Activated CD4-positive, CD25-positive, alpha-beta regulatory T cell treated with anti-CD3 and anti-CD28 coated beads, Interleukin-2, amount 50 U/mL, for 16 hours (primary cell): ENCODE data around the gene MEA1.
"Not testable (repeated sequence)": the region's sequence is repeated elsewhere in the genome, so short reads cannot be mapped to it uniquely, and the experiment has no call there.

ENCODE experiments used
- DNase-seq: peaks from one replicate; pipeline ENCODE4 v3.0.0-alpha.2; 2020; ENCODE audit warnings: low read depth, low spot score

The MEA1 gene

DNA sequence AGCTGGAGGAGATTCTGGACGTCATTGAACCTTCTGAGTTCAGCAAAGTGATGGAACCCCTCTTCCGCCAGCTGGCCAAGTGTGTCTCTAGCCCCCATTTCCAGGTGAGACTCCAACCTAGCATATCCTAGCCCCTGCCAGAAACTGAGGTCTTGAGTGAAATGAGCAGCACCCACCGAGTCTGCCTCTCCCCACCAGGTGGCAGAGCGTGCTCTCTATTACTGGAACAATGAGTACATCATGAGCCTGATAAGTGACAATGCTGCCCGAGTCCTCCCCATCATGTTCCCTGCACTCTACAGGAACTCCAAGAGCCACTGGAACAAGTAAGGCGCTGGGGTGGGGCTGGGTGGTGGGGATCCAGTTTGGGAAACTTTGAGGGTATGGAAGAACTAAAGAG is 4.6 kb downstream of the MEA1 start:
- DNase-seq = no peak

DNA sequence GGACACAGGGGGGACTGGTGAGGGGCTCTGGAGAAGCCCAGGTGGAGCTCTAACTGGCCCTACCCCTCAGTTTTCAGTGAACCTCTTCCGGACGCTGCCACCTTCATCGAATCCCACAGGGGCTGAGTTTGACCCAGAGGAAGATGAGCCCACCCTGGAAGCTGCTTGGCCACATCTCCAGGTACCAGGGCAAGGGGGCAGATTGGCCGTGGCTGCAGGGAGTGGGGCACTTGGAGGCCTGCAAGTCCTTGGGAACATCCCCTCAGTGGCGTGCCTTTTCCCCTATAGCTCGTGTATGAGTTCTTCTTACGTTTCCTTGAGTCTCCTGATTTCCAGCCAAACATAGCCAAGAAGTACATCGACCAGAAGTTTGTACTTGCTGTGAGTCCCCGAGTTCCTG is 6.6 kb downstream of the MEA1 start:
- no peak for DNase-seq

DNA sequence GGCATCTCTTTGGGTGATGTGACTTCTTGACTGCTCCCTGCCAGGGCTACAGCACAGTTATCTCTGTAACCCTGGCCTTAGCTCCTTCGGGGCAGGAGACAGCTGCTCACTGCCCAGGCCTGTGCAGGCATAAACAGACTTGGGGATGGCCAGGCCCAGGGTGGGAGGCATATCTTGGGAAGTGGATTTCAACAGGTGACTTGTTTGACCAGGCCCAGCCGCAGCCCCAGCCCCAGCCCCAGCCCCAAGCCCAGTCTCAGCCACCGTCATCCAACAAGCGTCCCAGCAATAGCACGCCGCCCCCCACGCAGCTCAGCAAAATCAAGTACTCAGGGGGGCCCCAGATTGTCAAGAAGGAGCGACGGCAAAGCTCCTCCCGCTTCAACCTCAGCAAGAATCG is 7.5 kb downstream of the MEA1 start:
- DNase-seq = no peak

DNA sequence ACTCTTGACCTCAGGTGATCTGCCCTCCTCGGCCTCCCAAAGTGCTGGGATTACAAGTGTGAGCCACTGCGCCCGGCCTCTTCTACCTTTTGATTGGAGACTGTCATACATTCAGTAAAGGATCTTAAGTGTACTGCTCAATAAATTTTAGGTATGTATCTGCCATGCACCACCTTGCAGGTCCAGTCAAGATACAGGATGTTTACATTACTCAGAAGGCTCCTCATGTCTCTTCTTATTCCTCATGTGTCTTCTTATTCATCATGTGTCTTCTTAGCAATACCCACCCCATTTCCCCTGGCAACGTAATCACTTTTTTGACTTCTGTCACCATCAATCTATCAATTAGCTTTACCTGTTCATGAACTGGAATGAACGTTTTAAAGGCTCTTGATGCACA is 7.9 kb downstream of the MEA1 start:
- DNase-seq = no peak

- no peak for DNase-seq
Observed at GRCh38 chr6:43001843-43002242, 11.9 kb downstream of the MEA1 start.

DNA sequence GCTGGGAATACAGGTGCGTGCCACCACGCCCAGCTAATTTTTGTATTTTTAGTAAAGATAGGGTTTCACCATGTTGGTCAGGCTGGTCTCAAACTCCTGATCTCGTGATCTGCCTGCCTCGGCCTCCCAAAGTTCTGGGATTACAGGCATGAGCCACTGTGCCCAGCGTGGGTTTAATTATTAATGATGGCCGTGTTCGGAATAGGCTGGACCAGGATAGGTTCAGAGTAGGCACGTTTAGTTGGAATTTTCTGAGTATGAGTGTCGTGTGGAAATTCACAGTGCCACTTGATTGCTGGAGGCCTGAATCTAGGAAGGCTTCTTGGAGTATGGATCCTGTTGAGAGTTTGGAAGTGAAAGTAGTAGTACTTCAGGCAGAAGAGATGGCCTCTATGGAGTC is 15.5 kb downstream of the MEA1 start:
- DNase-seq = not testable (repeated sequence)

DNA sequence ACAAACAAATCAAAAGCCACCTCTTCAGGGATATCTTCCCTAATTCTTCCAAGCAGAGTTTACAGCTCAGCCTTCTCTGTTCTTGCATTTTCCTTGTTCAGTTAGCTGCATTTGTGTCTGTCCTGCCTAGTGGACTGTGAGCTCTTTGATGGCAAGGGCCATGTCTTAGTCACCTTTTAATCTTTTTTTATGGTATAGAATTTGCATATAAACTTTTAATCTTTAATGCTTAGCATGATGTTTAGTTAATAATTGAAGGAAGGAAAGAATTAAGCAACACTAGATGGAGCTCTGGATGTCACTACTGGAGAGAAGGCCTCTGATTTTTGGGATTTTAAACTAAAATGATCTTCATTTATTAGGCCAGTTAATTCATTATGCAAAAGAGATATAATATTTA is 17.2 kb downstream of the MEA1 start:
- DNase-seq = no peak

GRCh38 chr6:42993445-42993844 is 20.3 kb downstream of the MEA1 start:
- no peak for DNase-seq

GRCh38 chr6:42989923-42990322 is 23.8 kb downstream of the MEA1 start:
- DNase-seq = no peak

GRCh38 chr6:42988486-42989020 is 25.2 kb downstream of the MEA1 start:
- no peak for DNase-seq

DNA sequence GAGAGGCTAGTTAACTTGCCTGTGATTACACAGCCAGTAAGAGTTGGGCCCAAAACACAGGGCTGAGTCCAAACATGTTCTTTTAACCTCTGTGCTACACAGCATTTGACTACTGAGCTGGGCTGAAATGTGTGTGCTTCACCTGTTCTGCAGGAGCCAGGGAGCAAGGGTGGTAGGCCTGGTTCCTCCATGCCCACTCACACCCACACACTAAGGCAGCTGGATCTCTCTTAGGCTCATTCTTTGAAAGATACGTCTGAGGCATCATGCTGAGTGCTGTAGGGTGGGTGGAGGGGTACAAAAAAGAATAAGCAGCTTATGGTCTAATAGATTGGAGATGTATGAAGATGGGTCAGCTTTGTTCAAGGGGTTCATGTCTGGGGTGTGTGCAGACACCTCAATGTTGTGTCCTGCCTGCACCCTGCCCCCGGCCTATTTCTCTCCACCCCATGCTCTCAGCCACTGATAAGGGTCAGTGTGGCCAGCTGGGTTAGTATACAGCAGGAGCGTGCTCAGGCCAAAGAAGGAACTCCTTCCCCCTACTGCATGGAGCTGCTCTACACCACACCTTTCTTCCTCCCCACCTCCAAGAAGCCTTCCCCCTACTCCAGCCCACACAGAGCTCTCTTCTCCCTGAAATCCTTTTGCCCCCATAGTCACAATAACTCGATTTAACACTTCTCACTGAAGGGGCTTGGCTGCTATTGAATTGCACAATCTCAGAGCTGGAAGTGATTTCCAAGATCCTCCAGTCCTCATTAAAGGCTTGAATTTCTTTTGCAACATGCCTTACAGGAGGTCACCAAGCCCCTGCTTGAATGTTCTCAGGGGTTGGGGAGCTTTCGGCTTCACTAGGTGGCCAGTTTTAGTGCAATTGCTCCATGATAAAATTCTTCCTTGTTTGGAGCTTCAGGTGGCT is 26.0 kb downstream of the MEA1 start:
- no peak for DNase-seq

DNA sequence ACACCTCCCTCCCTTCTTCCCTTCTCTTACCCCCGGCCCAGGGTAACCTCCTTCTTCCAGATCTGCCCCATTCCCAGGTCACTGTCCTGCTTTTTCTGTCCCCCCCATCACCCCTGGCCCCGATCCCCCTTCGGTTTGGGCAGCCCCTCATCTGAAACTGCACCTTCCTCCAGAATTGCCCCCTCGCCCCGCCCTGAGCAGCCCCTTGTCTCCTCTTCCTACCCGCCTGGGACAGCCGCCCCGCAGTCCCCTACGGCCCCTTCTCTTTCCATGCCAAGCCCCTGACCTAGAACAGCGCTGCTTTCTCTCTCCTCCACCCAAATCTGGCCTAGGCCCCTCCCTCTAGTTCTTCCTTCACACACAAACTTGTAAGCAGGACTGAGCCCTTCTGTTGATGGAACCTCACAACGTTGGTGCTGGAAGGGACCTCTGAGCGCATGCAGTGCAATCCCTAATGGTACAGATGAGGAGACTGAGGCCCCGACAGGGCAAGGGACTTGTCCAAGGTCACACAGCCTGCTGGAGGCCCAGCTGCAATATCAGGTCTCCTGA is 28.7 kb downstream of the MEA1 start:
- DNase-seq = no peak

DNA sequence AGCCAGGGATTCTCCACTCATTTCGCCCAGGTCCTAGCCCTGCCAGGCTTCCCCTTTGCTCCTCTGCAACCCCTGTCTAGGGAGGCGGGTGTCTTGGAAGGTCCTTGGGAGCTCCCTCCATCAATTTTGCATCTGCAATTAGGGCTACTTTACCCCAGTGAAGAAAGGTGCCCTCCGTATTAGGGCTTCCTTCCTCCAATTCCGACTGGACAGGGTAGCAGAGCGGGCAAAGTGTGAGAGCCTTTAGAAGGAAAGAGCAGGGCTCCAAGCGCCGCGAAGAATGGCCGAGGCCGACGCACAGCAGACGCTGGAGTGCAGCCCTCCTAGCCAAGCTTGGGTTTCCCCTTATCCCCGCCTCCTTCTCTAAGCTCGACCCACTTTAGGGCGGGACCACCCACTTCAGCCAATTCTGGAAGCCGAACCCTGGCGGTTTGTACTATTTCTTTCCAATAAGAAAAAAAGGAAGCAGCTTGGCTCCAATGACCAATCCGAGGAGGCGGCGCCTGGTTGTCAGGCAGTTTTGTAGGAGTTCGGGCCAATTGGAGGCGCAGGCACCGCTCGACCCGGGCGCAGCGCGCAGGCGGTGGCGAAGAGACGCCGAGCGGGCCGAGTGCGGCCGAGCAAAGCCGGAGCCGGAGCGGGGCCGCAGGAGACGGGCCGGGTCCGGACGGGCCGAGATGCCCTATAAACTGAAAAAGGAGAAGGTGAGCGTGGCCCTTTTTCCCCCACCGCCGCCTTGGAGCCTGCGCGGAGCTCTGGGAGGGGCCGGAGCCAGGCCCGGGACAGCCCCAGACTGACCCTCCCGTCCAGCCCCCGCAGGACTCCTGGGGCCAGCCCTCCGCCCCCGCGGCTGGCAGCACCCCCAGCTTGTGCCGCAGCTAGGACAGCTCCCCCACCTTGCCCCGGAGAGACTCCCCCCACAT is 29.5 kb downstream of the MEA1 start, which contains the start of gene PPP2R5D:
Gene PPP2R5D, plus strand, starts transcription at position 570 of the 923 bp plus-strand sequence. Its CDS starts 108 bp downstream, at position 678.
- peak; percentile 95 for DNase-seq

DNA sequence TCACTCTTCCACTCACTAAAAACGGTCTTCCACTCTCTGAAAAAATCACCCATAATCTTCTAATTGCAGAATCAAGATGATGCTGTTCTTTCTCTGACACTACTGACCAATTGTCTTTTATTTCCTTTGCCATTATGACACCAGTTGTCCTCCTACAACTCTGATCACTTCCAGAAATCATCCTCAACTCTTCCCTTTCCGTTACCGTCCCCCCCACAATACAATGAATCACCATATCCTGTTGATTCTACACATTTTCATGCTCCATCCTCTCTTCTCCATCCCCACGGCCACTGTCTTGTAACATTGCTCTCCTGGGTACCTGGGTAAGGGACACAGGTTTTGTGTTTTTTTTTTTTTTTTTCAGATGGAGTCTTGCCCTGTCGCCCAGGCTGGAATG is 31.9 kb downstream of the MEA1 start:
- no peak for DNase-seq

DNA sequence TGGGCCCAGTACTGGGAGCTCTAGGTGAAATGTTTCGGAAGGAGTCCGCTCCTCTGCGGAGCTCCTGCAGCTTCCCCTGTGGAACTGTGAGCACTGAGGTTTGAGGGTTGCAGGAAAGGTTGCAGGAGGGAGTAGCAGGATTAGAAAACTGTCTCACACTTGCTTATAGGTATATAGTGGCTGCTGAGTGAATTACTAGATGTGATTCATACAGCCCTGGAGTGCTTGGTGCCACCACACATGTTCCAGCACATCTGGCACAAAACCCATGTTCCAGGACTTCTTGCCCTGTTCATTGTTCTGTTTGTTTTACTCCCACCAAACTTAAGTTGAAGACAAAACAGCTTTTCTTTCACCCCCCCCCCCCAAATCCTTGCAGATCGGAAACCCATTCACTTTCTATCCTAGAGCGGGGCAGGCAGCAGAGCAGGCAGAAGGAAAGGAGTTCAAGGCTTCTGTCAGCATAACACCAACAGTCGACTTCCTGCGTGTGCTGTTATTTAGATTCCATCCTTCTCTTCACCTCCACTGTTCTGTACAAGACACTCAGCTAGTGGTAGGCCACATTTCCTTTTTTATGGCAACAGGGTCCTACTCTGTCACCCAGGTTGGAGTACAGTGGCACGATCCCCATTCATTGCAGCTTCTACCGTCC is 34.1 kb downstream of the MEA1 start:
- no peak for DNase-seq

DNA sequence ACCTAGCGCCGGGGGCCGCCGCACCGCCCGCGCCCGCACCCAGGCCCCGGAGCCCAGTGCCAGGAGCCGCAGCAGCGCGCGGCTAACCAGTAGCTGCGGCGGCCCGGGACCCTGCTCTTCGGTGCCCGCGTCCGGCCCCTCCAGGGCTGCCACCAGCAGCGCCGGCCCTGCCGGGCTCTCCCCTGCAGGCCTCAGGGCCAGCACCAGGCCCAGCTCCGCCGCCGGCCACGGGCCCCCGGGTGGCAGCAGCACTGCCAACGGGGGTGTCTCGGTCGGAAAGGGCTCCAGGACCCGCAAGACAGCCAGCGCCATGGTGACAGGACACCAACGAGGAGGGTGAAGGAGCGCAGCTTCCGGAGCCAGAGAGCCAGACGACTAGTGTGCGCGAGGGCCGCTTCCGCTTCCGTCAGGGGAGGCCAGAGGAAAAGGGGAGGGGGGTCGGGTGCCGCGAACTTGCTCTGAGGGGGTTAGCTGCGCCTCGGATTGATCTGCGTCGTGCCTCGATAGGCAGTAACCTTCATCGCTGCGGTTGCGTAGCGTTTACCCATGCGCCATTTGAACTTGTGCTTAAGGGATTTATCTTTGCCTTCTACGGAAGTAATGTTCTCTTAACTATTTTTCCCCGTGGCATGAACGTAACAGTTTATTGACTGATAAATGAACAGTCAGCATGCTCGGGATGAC is 34.8 kb downstream of the MEA1 start, which contains the start of gene PEX6:
Gene PEX6, minus strand, starts transcription at position 343 of the 684 bp plus-strand sequence. Its CDS starts 31 bp downstream, at position 312.
- peak; percentile 86 for DNase-seq

GRCh38 chr6:42978487-42978838 is 35.3 kb downstream of the MEA1 start:
- no peak for DNase-seq

DNA sequence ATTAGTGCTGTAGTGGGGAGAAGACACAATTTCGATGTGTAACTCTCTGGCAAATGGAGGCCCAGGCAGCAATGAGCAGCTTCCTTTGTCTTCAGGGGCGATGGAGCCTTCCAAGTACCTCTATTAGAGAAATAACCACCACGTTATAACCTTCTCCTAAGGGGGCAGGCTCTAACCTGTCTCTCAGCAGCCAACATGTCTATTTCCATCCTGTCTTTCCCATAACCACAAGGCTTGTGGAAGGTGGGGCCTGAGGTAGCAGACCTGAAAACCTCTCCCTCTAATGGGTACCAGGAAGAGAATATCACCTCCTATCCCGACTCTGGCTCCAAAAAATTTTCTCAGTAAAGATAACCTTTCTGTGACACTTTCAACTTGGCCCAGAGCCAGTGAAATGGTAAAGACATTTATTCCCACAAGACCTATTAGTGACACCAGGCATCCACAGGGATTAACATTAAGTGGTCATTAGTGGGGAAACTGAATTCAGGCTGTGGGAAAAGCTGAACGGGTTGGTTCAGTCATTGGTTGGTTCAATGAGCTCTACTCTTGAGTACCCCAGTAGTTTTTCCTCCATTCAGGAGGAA is 38.7 kb downstream of the MEA1 start:
- DNase-seq = no peak

- no peak for DNase-seq
Observed at GRCh38 chr6:42973926-42974325, 39.8 kb downstream of the MEA1 start.

DNA sequence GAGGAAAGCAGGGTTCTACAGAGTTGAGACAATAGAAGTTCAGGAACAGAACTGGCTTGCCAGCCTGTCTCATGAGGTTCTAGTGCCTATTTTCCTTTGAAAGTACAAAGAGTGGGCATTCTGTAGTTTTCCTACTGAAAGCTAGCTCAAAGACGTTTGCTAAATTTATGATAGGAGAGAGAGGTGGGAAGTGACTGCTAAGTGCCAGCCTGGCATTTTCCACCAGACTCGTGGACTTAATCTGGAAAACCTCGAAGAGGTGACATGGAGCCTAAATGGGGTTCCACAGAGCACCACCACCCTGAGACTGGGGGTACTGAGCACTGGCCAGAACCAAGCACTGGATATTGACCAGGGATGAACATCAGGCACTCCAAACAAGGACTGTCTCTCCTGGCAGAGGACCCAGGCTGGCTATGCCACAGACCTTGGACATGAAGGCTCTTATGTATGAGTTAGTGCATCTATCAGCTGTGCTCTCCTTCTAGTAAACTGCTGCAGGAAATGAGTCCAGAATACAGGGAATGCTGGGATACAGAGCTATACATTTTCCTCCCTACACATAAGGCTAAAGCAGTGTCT is 41.9 kb downstream of the MEA1 start:
- no peak for DNase-seq
